K562 (cell line): ENCODE measurements around the gene SOX30.

Experiments used
- BACH1 ChIP-seq: fragments of 200-800 bp; sonication (Bioruptor generic); IDR thresholded peaks from 2 replicates; pipeline ENCODE4 v1.6.1; 2016; ENCODE audit warnings: missing genetic modification characterization, missing compliant biosample characterization
- CHD1 ChIP-seq: fragments of 200-600 bp; sonication (generic); IDR thresholded peaks from one replicate; pipeline ENCODE4 v1.6.1; 2012; ENCODE audit warnings: mild to moderate bottlenecking, moderate library complexity, low read length, inconsistent platforms
- ESRRA ChIP-seq: fragments of 450-650 bp; IDR thresholded peaks from 2 replicates; pipeline ENCODE4 v1.6.1; 2014; ENCODE audit warnings: low read depth, mild to moderate bottlenecking, moderate library complexity, borderline replicate concordance
- EZH2 ChIP-seq: IDR thresholded peaks from 2 replicates; pipeline ENCODE4 v1.6.1; 2012; ENCODE audit warnings: low read depth, mild to moderate bottlenecking, inconsistent platforms, low read length, borderline replicate concordance
- FOXA1 ChIP-seq: fragments of 450-650 bp; IDR thresholded peaks from 2 replicates; pipeline ENCODE4 v1.6.1; 2016; ENCODE audit warnings: mild to moderate bottlenecking, borderline replicate concordance
- MEF2A ChIP-seq: IDR thresholded peaks from 2 replicates; pipeline ENCODE4 v1.6.1; 2011; ENCODE audit warnings: low read depth, mild to moderate bottlenecking, low read length, moderate library complexity; ENCODE audit not compliant: control insufficient read depth
- NRF1 ChIP-seq, 2 experiments: fragments of 450-650 bp; IDR thresholded peaks in 1 of 2; conservative IDR thresholded peaks in 1 of 2; 2 replicates each; pipeline ENCODE4 v1.6.1; 2014; ENCODE audit warnings: mild to moderate bottlenecking in 2 of 2
- POLR2AphosphoS5 ChIP-seq: IDR thresholded peaks from 2 replicates; pipeline ENCODE4 v1.6.1; 2011; ENCODE audit warnings: mild to moderate bottlenecking, low read depth, low read length, moderate library complexity; ENCODE audit not compliant: control insufficient read depth, insufficient read depth
- XRCC5 ChIP-seq: fragments of 200-400 bp; formaldehyde crosslinking; IDR thresholded peaks from 2 replicates; pipeline ENCODE4 v1.6.1; 2017; ENCODE audit warnings: low read depth, mild to moderate bottlenecking, low read length
- ZNF121 ChIP-seq: sonication (generic); formaldehyde crosslinking; conservative IDR thresholded peaks from 2 replicates; pipeline ENCODE4 v1.8.0; 2022; ENCODE audit warnings: missing genetic modification reagents
- ZNF780A ChIP-seq: fragments of 250-450 bp; sonication (Bioruptor Pico); IDR thresholded peaks from 2 replicates; pipeline ENCODE4 v1.5.0; 2021; ENCODE audit warnings: mild to moderate bottlenecking
- TF ChIP-seq, protein P1 (sequence below), 2 experiments: IDR thresholded peaks; 2 replicates each; pipeline ENCODE4 v1.6.1; 2011; ENCODE audit warnings: borderline replicate concordance in 1 of 2, control low read depth in 1 of 2, low read depth in 1 of 2, low read length in 1 of 2, mild to moderate bottlenecking in 1 of 2, mixed read lengths in 1 of 2, moderate library complexity in 1 of 2; ENCODE audit not compliant: insufficient read depth in 1 of 2, insufficient read length in 1 of 2, poor library complexity in 1 of 2, severe bottlenecking in 1 of 2; ENCODE audit errors: extremely low read depth in 1 of 2
- TF ChIP-seq, protein P2 (sequence below), 3 experiments: IDR thresholded peaks in 2 of 3; conservative IDR thresholded peaks in 1 of 3; 2 replicates each; pipeline ENCODE4 v1.5.1; 2011 to 2012; ENCODE audit warnings: low read length in 3 of 3, mild to moderate bottlenecking in 3 of 3, control low read depth in 2 of 3, improper control_type of control experiment in 1 of 3, inconsistent platforms in 1 of 3, low read depth in 1 of 3, mixed read lengths in 1 of 3, moderate library complexity in 1 of 3; ENCODE audit not compliant: insufficient read depth in 2 of 3

DNA sequence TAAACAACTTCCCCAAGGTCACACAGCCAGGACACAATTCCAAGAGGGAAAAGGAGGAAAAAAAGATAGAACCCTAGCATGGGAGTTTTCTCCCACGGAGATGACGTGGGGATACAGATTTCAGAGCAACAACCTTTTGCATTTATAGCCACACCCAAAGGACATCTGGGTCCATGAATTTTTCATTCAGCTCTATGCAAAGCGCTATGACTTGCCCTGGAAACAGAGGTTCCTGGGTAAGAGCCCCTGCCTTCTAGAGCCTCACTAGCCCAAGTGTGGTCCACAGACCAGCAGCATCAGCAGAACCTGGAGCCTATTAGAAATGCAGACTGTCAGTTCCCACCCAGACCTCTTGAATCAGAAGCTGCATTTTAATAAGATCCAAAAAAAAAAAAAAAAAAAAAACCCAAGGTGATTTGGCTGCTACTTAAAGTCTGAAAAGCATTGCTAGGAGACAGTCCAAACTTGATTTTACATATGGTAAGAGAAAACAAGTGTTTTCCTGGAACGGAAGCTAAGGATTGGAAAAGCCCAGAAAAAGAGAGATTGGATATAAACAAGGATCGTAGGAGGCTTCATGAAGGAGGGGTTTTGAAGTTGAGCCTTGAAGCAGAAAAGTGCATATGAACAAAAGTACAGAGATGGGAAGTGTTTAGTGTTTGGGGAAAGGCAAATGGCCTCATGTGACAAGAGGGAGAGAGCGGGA lies 59.0 kb downstream of the SOX30 start:
- TF ChIP-seq CHD1 (no peak), EZH2 (no peak), BACH1 (tag) (no peak), ZNF121 (CRISPR knock-in tag) (no peak), ZNF780A (no peak), ESRRA (no peak), MEF2A (no peak), NRF1 (conservative IDR thresholded peaks at IDR 0.05 in 1 of 2, IDR thresholded peaks at IDR 0.05 in 1 of 2) (no peak), XRCC5 (no peak), FOXA1 (no peak), POLR2AphosphoS5 (no peak)
- TF ChIP-seq, protein P1, sequence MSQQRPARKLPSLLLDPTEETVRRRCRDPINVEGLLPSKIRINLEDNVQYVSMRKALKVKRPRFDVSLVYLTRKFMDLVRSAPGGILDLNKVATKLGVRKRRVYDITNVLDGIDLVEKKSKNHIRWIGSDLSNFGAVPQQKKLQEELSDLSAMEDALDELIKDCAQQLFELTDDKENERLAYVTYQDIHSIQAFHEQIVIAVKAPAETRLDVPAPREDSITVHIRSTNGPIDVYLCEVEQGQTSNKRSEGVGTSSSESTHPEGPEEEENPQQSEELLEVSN (IDR thresholded peaks at IDR 0.05; ENCODE audit: borderline replicate concordance in 1 of 2, extremely low read depth in 1 of 2, insufficient read depth in 1 of 2, insufficient read length in 1 of 2, low read depth in 1 of 2, low read length in 1 of 2, poor library complexity in 1 of 2, severe bottlenecking in 1 of 2) = no peak
- TF ChIP-seq, protein P2, sequence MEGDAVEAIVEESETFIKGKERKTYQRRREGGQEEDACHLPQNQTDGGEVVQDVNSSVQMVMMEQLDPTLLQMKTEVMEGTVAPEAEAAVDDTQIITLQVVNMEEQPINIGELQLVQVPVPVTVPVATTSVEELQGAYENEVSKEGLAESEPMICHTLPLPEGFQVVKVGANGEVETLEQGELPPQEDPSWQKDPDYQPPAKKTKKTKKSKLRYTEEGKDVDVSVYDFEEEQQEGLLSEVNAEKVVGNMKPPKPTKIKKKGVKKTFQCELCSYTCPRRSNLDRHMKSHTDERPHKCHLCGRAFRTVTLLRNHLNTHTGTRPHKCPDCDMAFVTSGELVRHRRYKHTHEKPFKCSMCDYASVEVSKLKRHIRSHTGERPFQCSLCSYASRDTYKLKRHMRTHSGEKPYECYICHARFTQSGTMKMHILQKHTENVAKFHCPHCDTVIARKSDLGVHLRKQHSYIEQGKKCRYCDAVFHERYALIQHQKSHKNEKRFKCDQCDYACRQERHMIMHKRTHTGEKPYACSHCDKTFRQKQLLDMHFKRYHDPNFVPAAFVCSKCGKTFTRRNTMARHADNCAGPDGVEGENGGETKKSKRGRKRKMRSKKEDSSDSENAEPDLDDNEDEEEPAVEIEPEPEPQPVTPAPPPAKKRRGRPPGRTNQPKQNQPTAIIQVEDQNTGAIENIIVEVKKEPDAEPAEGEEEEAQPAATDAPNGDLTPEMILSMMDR (IDR thresholded peaks at IDR 0.05 in 2 of 3, conservative IDR thresholded peaks at IDR 0.05 in 1 of 3; ENCODE audit: insufficient read depth in 2 of 3, low read depth in 1 of 3, low read length in 3 of 3) = no peak
